ENCODE data around the gene ROCK1. TPM values are rescaled to one million over a fixed set of nuclear protein-coding genes. Genes with fewer than 3 reads are reported as not detected.

ROCK1 gene
- total and polyA plus RNA-seq, 12 donors, result 6.8 to 55.5 (median 30.4) TPM

DNA sequence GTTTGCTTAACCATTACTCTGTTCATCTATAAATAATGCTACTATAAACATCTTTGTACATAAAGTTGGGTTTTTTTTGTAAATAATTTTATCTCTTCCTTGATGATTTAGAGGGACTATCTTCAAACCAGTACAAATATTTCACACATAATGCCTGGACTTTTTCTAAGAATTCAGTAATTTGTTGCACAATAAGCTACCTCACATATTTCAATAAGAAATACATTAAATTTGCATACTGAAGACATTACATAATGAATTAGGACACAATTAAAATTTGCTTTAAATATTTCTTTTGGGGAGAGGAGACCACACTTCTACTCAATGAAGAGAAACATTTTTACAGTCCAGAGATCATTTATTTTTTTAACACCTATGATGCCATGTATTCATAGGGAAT, 7.2 kb upstream of the ROCK1 start:
- no peaks in the 10 kb centered on the region for H3K9me3 ChIP-seq (replicated peaks in 1 of 3)
- H3K27me3 ChIP-seq, result no peaks in the 10 kb centered on the region
- intact Hi-C loops (cut with DNase I), result no loop called here
- no peak overlapping the region for H3K4me3 ChIP-seq
- no peak overlapping the region for H3K27ac ChIP-seq
- TF ChIP-seq POLR2A (IDR thresholded peaks at IDR 0.05), result no peak
- TF ChIP-seq, protein P1, sequence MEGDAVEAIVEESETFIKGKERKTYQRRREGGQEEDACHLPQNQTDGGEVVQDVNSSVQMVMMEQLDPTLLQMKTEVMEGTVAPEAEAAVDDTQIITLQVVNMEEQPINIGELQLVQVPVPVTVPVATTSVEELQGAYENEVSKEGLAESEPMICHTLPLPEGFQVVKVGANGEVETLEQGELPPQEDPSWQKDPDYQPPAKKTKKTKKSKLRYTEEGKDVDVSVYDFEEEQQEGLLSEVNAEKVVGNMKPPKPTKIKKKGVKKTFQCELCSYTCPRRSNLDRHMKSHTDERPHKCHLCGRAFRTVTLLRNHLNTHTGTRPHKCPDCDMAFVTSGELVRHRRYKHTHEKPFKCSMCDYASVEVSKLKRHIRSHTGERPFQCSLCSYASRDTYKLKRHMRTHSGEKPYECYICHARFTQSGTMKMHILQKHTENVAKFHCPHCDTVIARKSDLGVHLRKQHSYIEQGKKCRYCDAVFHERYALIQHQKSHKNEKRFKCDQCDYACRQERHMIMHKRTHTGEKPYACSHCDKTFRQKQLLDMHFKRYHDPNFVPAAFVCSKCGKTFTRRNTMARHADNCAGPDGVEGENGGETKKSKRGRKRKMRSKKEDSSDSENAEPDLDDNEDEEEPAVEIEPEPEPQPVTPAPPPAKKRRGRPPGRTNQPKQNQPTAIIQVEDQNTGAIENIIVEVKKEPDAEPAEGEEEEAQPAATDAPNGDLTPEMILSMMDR (IDR thresholded peaks at IDR 0.05), result no peak
- peaks cover 0 to 15% of the 10 kb centered on the region in 2 donors for H3K4me1 ChIP-seq (replicated peaks in 1 of 2)
- DNase-seq, result no peak
- no peaks in the 10 kb centered on the region for H3K36me3 ChIP-seq (replicated peaks in 1 of 2)

DNA sequence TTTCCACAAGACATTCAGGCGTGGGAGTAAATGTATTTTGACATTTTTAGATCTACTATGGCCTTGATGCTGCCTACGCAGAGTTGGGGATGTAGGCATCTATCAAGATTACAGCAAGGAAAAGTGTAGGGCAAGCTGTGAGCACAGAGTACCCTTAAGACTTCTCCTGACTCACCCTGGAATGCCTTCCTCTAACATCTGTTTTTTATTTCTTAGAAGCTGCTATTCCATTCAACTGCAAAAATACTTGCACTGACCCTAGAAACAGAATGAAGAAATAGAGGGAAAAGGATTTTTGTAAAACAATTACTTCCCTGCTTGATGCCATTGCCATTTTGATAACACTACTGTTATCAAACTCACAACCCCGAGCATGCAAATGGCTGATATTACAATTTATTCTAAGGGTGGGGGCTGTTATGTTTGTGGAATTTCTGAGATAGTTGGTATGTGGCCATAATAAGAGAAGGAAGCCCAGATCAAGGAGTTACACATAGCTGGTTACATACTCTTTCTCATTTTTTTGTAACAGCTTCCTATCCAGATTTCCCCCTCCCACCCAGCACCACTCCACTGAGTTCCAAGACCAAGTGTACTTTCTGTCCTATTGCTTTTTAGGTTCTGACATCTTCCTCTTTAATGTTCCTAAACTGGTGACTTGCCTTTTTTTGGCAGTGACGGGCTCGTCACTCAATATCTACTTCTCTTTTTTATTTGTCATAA, 6.0 kb upstream of the ROCK1 start:
- no peaks in the 10 kb centered on the region for H3K36me3 ChIP-seq (replicated peaks in 1 of 2)
- peak overlapping the region in 1 of 4 donors; percentile 17 for H3K4me3 ChIP-seq
- peaks cover 0 to 20% of the 10 kb centered on the region in 2 donors for H3K4me1 ChIP-seq (replicated peaks in 1 of 2)
- intact Hi-C loops (cut with DNase I), result no loop called here
- H3K9me3 ChIP-seq (replicated peaks in 1 of 3), result no peaks in the 10 kb centered on the region
- no peak for TF ChIP-seq POLR2A (IDR thresholded peaks at IDR 0.05)
- TF ChIP-seq, protein P1 (IDR thresholded peaks at IDR 0.05), result no peak
- DNase-seq, result peak in 2 of 7 donors; percentile 26 to 37
- H3K27me3 ChIP-seq, result no peaks in the 10 kb centered on the region
- peak overlapping the region; percentile 5 to 82 (median 29) for H3K27ac ChIP-seq
- WGBS, 4 donors, result 26 to 40% (median 32%) methylated on average over 5 of the region's 5 CpGs

DNA sequence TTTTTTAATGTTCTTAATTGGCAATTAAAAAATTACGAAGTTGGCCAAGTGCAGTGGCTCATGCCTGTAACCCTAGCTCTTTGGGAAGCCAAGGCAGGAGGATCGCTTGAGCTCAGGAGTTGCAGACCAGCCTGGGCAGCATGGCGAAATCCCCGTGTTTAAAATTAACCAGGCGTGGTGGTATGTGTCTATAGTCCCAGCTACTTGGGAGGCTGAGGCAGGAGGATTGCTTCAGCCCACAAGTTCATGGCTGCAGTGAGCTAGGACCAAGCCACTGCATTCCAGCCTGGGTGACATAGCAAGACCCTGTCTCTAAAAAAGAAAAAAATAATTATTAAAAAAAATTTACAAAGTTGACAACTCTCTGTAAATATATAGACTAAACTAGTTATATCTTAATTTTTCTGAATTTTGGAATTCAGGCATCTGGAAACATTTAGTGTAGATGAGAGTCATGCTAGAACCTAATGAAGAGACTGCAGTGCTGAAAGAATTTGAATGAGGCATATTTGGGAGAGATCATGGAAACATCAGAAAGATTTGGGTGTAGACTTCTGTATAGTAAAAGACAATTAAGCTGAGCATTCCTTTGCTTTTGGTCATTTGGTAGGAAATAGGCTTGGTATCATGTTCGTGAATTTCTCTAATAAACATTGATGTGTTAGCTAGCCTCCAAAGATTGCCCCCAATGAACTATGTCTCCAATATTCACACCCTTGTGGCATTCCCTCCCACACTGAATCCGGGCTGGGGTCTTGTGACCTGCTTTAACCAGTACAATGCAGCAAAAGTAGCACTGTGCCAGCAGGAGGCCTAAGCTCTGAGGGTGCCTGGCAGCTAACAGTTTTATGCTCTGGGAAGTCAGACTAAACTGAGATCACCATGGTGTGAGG, 4.2 kb upstream of the ROCK1 start:
- TF ChIP-seq, protein P1 (IDR thresholded peaks at IDR 0.05), result no peak
- TF ChIP-seq POLR2A (IDR thresholded peaks at IDR 0.05), result no peak
- H3K36me3 ChIP-seq (replicated peaks in 1 of 2), result no peaks in the 10 kb centered on the region
- H3K4me1 ChIP-seq (replicated peaks in 1 of 2), result peaks cover 0 to 22% of the 10 kb centered on the region in 2 donors
- no peaks in the 10 kb centered on the region for H3K9me3 ChIP-seq (replicated peaks in 1 of 3)
- no peak overlapping the region for H3K4me3 ChIP-seq
- 85 to 92% (median 86%) methylated on average over 7 of the region's 7 CpGs for whole genome bisulfite sequencing, 4 donors
- no peaks in the 10 kb centered on the region for H3K27me3 ChIP-seq
- DNase-seq, result no peak
- intact Hi-C loops (cut with DNase I), result no loop called here
- H3K27ac ChIP-seq, result no peak overlapping the region

DNA sequence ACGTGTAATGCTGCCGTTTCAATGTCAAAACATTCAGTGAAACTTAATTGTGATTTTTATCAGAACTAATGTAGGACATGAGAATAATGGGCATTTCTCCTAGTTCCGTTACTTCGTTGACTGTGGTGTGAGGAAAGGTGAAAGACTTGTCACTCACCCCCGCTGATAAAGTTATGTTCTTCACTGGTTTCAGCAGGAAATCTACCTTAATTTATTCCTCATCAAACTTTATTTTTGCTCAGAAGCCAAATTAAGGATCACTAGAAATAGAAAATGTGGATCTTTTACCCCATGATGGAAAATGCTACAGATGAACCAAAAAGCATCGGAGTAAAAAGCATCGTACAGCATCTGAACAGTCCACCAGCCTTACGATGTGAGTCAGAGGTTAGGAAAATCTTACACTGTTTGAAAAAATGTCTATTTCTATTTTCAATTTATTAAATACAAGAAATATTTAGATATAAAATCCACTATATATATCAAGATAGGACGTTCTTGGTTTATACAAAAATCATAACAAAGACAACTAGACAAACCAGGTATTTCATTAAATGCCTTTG, 1.0 kb upstream of the ROCK1 start:
- DNase-seq, result no peak
- H3K4me3 ChIP-seq, result peak overlapping the region in 3 of 4 donors; percentile 23 to 73 (median 28)
- WGBS, 4 donors, result 8 to 15% (median 10%) methylated on average over 9 of the region's 9 CpGs
- H3K27me3 ChIP-seq, result no peaks in the 10 kb centered on the region
- peaks cover 15 to 38% of the 10 kb centered on the region in 2 donors for H3K4me1 ChIP-seq (replicated peaks in 1 of 2)
- TF ChIP-seq POLR2A (IDR thresholded peaks at IDR 0.05), result no peak
- TF ChIP-seq, protein P1 (IDR thresholded peaks at IDR 0.05), result no peak
- intact Hi-C loops (cut with DNase I), result loop anchor here in 1 of 2 donors (5.0 kb wide), 1 partner anchor 40 kb away; no protein-coding TSS in a partner anchor
- H3K36me3 ChIP-seq (replicated peaks in 1 of 2), result no peaks in the 10 kb centered on the region
- no peaks in the 10 kb centered on the region for H3K9me3 ChIP-seq (replicated peaks in 1 of 3)
- peak overlapping the region; percentile 69 to 97 (median 92) for H3K27ac ChIP-seq
